Nephron (organoid): ENCODE data around the gene UTP11.

ENCODE experiments used
- H3K27ac Mint-ChIP-seq, 3 experiments: 2 replicates each; pipeline ENCODE4 v1.8.0; 2020; ENCODE audit warnings: mixed read lengths in 3 of 3, mild to moderate bottlenecking in 2 of 3, moderate library complexity in 1 of 3
- H3K27me3 Mint-ChIP-seq: 2 replicates; pipeline ENCODE4 v1.8.0; 2021; ENCODE audit warnings: low read depth, mild to moderate bottlenecking, moderate library complexity, mixed read lengths
- H3K36me3 Mint-ChIP-seq: 2 replicates; pipeline ENCODE4 v1.8.0; 2020; ENCODE audit warnings: low read depth, mixed read lengths
- H3K4me1 Mint-ChIP-seq: 2 replicates; pipeline ENCODE4 v1.8.0; 2020; ENCODE audit warnings: mixed read lengths
- H3K4me3 Mint-ChIP-seq, 3 experiments: 2 replicates each; pipeline ENCODE4 v1.8.0; 2020; ENCODE audit warnings: mild to moderate bottlenecking in 3 of 3, mixed read lengths in 3 of 3, moderate library complexity in 2 of 3
- H3K9me3 Mint-ChIP-seq: 2 replicates; pipeline ENCODE4 v1.8.0; 2020; ENCODE audit warnings: mixed read lengths
- TF ChIP-seq, protein P1 (sequence below), 3 experiments: fragments of 200-600 bp; sonication (generic); IDR thresholded peaks; one replicate each; pipeline ENCODE4 v1.5.0; 2021; ENCODE audit warnings: antibody characterized with exemption in 3 of 3; ENCODE audit not compliant: unreplicated experiment in 3 of 3

UTP11 gene

DNA sequence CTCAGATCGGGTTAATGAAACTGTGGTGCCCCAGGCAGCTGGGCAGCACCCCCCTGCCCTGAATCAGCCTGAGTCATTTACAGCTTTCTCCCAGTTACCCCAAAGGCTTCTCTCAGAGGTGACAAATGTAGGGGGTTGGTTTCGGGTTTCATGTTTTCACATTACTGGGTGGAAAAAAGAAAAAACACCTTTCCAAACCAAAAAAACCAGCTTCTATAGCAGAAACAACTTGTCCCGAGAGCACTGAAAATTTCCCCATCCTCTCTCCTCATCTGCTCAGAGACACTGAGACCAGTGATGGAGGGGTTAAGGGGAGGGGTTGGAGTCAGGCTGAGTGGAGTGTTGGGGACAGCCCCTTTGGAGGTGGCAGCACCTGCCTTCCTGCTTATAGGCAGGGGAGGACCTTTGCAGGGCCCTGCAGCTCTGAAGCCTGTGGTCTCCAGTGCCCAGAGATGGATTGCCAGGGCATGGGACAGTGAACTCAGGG is 15.6 kb downstream of the UTP11 start:
- Mint-ChIP-seq H3K9me3 (no peaks in the 10 kb centered on the region), H3K4me3 (no peak overlapping the region), H3K27me3 (peaks cover 3% of the 10 kb centered on the region), H3K36me3 (peaks cover 24% of the 10 kb centered on the region), H3K27ac (no peak overlapping the region), H3K4me1 (peaks cover 41% of the 10 kb centered on the region)
- TF ChIP-seq, protein P1, sequence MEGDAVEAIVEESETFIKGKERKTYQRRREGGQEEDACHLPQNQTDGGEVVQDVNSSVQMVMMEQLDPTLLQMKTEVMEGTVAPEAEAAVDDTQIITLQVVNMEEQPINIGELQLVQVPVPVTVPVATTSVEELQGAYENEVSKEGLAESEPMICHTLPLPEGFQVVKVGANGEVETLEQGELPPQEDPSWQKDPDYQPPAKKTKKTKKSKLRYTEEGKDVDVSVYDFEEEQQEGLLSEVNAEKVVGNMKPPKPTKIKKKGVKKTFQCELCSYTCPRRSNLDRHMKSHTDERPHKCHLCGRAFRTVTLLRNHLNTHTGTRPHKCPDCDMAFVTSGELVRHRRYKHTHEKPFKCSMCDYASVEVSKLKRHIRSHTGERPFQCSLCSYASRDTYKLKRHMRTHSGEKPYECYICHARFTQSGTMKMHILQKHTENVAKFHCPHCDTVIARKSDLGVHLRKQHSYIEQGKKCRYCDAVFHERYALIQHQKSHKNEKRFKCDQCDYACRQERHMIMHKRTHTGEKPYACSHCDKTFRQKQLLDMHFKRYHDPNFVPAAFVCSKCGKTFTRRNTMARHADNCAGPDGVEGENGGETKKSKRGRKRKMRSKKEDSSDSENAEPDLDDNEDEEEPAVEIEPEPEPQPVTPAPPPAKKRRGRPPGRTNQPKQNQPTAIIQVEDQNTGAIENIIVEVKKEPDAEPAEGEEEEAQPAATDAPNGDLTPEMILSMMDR (IDR thresholded peaks at IDR 0.05; ENCODE audit: unreplicated experiment in 3 of 3): no peak

DNA sequence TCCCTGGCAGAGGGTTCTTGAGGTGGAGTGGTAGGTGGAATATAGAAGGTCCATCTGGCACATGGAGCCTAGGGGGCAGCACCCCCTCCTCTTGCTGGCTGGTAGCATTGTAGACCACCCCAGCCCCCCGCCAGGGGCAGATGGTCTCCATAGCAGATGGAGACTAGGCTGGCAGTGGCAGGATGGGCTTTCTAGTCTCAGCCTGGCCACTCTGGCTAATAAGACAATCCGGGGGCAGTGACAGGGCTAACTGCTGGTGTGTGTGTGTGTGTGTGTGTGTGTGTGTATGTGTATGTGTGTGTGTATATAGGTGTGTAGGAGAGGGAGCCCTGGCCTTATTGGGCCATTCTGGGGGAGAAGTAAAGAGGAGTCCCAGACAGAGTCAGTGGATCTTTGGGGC is 16.1 kb downstream of the UTP11 start:
- TF ChIP-seq, protein P1 (IDR thresholded peaks at IDR 0.05; ENCODE audit: unreplicated experiment in 3 of 3): peak in 1 of 3 experiments; percentile 18
- peak overlapping the region; percentile 0 to 52 (median 35) for H3K4me3 Mint-ChIP-seq
- H3K9me3 Mint-ChIP-seq: no peaks in the 10 kb centered on the region
- H3K36me3 Mint-ChIP-seq: peaks cover 24% of the 10 kb centered on the region
- peaks cover 41% of the 10 kb centered on the region for H3K4me1 Mint-ChIP-seq
- peaks cover 3% of the 10 kb centered on the region for H3K27me3 Mint-ChIP-seq
- H3K27ac Mint-ChIP-seq: peak overlapping the region in 2 of 3 experiments; percentile 73 to 84

DNA sequence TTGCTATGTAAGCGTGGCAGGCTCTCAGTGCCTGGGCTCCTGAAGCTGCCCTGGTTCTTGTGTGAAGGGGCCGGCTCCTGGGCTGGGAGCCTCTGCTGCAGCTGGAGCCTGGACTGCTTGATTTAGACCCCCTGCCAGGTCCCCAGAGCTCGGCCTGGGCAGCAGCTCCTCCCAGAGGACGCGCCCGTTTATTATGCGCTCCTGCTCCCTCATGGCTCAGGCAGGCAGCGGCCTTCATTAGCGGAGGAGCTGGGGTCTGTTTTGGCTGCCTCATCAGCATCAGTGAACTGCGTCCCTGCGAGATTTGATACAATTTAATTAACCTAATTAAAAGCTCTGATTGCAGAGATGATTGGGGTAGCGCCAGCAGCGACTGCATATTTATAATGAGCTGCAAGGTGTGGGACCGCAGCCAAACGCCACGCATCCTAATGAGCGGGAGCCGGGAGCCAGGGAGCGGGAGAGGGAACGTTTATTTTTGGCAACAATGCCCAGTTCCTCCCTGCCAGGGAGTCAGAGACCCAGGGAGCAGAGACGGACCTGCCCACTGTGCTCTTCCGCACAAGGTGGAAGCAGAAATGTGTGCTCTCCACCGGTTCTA is 16.6 kb downstream of the UTP11 start:
- H3K27ac Mint-ChIP-seq: peak overlapping the region; percentile 73 to 88 (median 77)
- peaks cover 20% of the 10 kb centered on the region for H3K36me3 Mint-ChIP-seq
- TF ChIP-seq, protein P1 (IDR thresholded peaks at IDR 0.05; ENCODE audit: unreplicated experiment in 3 of 3): no peak
- H3K4me3 Mint-ChIP-seq: peak overlapping the region; percentile 17 to 46 (median 26)
- peaks cover 41% of the 10 kb centered on the region for H3K4me1 Mint-ChIP-seq
- no peaks in the 10 kb centered on the region for H3K9me3 Mint-ChIP-seq
- H3K27me3 Mint-ChIP-seq: peaks cover 3% of the 10 kb centered on the region

DNA sequence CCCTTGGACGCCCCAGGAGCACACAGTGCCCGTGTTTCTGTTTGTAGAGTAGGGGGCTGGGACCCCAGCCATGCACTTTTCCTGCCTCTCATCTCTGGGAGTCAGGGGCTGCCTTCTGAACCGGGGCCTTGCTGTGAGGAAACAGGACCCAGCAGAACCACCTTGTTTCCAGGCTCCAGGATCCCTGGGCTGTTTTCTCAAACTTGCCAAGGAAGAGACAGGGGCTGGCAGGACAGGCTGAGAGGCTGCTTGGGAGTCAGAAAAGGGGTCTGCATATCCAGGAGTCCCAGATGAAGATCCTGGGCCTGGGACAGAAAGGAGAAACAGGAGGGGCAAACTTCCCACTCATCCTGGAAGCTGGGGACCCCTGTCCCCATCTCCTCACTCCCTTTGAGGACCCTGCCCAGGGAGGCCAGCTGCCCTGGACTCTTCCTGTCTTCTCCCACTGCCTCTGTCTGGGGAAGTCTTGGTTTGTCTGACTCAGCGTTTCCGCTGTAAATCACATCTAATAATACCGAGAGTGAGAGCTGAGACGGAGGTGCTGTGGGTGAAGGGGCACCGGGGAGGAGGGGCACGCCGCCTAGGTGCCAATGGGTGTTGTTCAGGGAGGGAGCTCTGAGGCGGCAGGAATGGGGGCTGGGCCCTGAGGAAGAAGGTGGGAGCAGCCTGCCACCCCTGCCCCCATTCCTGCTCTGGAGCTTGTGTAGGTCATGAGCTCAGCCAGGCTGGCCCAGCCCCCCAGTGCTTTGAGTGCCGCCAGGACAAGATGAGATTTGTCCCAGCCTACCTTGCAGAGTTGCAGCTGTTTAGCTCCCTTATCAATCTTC is 17.4 kb downstream of the UTP11 start:
- Mint-ChIP-seq H3K27me3 (peaks cover 3% of the 10 kb centered on the region), H3K4me3 (peak overlapping the region; percentile 23 to 61 (median 40)), H3K36me3 (peaks cover 16% of the 10 kb centered on the region), H3K27ac (peak overlapping the region; percentile 73 to 88 (median 77)), H3K9me3 (no peaks in the 10 kb centered on the region), H3K4me1 (peaks cover 41% of the 10 kb centered on the region)
- TF ChIP-seq, protein P1 (IDR thresholded peaks at IDR 0.05; ENCODE audit: unreplicated experiment in 3 of 3): no peak

DNA sequence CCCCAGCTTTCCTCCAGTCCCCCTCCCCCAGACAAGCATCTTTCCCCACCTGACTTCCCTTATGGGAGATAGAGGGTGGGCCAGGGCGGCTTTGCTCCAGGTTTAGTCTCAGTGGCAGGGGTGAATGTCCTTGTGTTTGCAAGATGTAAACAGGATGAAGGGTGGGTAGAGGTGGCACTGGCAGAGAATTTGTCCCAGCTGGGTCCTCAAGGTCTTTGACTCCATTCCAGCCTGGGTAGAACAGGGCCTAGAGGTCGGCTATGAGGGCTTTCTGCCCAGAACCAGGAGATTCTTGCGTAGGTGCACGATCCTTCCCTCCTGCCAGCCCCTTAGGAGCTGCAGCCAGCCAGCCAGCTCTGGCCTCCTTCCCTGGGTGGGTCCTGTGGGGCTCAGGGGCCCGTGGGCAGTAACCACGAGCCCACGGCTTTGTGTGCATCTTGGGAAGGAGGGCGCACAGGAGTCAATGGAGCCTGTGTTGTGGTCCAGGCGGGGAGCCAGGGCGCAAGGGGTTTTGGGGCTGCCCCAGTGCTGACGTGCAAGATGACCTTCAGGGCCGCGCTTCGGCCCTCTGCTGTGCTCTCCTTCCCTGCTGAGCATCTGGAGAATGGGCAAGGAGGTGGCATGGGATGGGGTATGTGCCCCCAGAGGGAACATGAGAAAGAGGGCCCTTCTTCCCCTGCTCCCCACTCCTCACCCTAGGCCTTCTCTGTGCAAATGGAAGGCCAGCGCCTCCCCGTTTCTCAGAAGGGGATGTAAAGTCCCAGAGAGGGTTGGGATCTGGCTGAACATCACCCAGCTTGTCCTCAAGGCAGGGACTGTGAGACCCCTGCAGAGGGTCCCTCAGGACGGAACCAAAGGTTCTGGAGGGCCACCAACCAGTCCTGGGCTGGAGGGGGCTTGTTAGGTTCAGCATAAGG is 18.3 kb downstream of the UTP11 start:
- Mint-ChIP-seq H3K36me3 (peaks cover 8% of the 10 kb centered on the region), H3K4me3 (peak overlapping the region in 1 of 3 experiments; percentile 61), H3K9me3 (no peaks in the 10 kb centered on the region), H3K27me3 (peaks cover 3% of the 10 kb centered on the region), H3K27ac (peak overlapping the region; percentile 73 to 88 (median 77)), H3K4me1 (peaks cover 41% of the 10 kb centered on the region)
- TF ChIP-seq, protein P1 (IDR thresholded peaks at IDR 0.05; ENCODE audit: unreplicated experiment in 3 of 3): no peak
